HG03432 (cell line): ENCODE data around the gene ZNF460.
"Not testable (repeated sequence)": the region's sequence is repeated elsewhere in the genome, so short reads cannot be mapped to it uniquely, and the experiment has no call there.

ENCODE experiments used
- ATAC-seq: cut with Tn5 transposase; IDR thresholded peaks from one replicate; pipeline ENCODE4 v1.9.1; 2021; ENCODE audit warnings: mild to moderate bottlenecking, moderate library complexity; ENCODE audit not compliant: unreplicated experiment

The ZNF460 gene

DNA sequence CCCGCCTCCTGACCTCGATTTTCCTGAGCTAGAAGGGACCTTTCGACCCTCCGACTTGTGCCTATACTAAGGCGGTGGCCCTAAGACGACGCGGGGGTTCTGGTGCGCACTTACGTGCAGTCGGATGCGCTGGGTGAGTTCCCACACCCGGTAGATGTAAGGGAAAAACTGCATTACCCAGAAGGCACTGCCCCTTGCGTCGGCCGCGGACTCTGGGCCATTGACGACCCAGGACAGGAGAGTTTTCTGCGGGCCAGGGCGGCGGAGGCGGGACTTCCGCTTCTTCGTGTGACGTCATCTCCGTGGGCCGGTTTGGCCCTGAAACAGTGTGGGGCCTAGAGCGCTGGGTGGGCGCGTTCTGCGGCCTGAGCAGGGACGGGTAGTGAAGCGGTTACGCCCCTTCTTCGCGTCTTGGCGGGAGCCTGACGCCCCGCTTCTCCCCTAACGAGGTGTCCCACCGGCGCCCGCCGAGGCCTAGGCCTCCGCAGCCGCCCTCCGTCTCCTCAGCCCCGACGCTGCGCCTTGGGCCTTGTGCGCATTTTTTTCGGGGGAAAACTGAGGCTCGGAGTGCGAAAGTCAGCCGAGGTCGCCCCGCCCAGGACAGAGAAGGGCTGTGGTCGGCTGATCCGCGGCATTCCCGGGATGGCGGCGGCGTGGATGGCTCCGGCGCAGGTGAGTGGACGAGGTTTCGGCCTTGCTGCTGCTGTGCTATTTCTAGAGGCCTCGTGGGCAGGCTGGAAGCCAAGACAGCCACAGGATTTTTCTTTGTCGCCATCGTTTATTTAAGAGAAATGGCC, at the start of gene ZNF460:
Gene ZNF460 (plus strand): TSS at position 321 of the 797 bp plus-strand sequence. CDS start 322 bp downstream, at position 643.
- peak; percentile 80 for ATAC-seq

DNA sequence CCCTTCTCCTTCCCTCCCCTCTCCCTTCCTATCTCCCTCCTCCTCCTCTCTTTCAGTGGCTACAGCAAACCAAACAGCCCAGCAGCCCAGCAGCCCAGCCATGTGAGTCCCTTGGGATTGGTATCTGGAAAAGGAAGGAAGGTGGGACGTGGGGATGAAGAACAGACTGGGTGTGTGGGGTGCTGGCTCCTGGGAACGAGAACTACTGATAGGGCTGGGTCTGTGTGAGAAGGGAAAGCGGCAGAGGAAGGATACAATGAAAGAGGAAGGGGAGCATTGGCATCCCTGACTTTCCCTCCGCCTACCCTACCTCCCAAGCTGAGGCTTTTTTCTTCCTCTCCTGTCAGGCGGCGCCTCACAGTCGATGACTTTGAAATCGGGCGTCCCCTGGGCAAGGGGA, 48.6 kb upstream of the ZNF460 start:
- no peak for ATAC-seq

DNA sequence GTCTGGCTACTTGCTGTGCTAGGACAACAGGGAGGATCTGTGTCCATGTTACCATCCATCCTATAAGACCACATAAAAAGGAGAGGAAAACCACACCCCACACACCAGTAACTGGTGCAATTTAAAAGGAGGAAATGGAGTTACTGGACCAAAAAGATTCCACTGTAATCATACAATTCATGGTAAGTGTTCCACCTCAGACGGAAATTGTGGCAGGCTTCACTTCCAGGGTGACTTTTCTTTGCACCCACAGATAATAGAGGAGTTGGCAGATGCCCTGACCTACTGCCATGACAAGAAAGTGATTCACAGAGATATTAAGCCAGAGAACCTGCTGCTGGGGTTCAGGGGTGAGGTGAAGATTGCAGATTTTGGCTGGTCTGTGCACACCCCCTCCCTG, 47.1 kb upstream of the ZNF460 start:
- ATAC-seq: no peak

DNA sequence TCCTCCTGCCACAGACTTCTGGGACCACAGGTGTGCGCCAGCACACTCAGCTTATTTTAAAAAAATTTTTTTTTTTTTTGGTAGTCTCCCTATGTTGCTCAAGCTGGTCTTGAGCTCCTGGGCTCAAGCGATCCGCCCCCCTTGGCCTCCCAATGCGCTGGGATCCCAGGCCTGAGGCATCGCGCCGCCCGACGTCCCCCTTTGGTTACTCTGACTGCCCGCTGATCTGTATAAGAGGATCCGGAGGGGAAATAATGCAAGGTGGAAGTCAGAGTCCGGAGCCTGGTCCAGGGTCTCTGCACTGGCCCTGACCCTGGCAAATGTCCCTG, 40.3 kb upstream of the ZNF460 start:
- peak; percentile 27 for ATAC-seq

DNA sequence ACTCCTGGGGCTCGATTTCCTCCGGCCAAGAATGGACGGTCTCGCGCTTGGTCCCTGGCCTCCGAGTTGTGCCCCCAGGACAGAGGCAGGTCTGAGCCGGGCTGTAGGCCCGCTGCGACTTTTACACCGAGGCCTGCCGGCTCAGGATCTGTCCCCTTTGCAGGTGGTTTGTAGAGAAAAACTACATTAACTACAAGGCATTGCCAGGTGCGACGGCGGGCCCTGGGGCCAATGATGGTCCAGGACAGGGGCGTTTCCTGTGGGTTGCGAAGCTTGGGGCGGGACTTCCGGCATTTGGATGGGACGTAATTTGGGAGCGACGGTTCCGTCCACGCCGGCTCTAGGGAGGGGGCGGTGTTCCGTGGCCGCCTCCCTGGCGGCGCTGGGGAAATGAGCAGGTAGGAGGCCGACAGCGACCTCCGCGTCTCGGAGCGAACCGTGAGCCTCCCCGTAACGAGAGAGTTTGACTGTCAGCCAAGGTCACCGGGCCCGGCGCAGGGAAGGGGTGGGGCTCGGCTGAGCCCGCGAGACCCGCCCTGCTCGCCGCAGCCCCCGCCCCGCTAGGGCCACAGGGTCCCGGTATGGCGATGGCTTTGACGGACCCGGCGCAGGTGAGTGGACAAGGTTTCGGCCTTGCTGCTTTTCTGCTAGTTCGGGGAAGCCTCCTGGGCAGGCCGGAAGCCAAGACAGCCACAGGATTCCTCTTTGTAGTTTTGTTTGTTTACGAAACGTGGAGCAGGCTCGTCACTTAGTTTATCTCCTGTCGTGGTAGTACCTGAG, 39.8 kb upstream of the ZNF460 start, which contains the start of gene ZNF805:
Gene ZNF805 (plus strand): TSS at position 322 of the 780 bp plus-strand sequence. CDS start 260 bp downstream, at position 582.
- ATAC-seq: peak; percentile 94

DNA sequence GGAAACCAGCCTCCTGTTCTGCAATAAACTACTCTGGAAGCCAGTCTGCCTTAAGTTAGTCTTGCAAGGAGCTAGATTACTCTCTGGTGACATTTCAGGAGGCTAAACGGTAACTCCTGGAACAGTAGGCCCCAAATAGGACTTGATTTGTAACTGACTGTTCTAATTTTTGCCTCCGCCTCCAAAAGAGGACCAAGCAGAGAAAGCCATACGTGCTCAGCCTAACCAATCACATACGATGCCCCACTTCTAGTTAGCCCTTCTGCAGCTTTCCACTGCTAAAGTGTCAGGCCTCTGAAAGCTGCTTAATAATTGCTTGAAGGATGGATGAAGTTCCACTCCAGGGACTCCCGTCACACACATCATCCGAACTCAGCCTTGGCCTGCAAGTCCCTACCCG, 39.1 kb upstream of the ZNF460 start:
- ATAC-seq: no peak

DNA sequence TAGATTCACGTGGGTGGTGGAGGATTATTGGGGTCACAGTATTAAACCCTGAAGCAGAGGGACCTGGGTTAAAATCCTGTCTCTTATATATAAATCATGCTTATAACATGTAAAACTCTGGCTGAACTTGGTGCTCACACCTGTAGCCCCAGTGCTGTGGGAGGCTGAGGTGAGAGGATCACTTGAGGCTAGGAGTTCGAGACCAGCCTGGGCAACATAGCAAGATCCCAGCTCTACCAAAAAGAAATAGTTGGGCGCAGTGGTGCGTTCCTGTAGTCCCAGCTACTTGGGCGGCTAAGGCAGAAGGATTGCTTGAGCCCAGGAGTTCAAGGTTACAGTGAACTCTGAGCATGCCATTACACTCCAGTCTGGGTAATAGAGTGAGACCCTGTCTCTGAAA, 37.5 kb upstream of the ZNF460 start:
- no peak for ATAC-seq

DNA sequence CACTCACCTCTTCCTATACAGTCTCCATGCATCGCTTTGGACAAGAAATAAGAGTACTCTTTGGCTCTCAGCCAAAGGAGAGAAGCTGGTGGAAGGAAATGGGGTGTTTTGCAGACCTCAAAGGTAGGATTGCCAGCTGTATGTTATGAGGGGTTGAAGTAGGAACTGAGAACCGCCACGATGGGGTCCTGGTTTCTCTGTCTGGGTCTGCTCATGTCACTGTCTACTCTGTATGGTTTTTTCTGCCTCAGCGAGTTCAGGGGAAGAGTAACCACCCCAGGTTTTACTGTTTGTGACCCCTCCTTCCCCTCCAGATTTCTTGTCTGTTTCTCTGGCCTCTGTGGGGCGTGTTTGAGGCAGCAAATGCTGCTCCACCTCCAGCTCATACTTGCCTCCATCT, 35.8 kb upstream of the ZNF460 start:
- no peak for ATAC-seq

DNA sequence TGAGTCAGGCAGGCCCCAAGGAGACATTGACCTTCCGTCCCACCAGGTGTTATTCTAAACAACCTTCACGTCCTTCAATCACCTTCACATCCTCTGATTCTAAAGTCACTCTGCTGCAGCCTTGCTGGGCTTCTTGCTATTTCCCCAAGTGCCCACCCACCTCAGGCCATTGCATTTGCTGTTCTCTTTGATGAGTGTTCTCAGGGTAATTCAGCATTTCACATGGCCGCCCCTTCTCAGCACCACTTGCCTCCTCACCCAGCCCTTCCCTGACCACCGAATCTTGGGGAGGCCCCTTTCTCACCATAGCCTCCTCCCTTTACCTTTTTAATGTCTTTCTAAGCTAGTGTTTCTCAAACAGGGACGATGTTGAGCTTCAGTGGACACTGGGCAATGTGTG, 35.2 kb upstream of the ZNF460 start:
- no peak for ATAC-seq

DNA sequence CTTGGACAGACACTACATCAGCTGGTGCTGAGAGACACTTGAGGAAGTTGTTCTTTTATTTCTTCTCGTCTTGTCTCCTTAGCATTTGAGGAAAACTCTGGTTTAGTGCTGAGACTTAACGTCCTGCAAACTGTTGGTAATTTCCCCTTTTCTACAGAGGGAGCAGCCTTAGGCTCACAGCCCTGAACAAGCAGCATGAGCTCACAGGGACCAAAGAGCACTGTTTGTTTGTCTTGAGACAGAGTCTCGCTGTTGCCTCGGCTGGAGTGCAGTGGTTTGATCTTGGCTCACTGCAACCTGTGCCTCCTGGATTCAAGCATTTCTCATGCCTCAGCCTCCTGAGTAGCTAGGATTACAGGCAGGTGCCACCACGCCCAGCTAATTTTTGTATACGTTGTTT, 34.3 kb upstream of the ZNF460 start:
- no peak for ATAC-seq

DNA sequence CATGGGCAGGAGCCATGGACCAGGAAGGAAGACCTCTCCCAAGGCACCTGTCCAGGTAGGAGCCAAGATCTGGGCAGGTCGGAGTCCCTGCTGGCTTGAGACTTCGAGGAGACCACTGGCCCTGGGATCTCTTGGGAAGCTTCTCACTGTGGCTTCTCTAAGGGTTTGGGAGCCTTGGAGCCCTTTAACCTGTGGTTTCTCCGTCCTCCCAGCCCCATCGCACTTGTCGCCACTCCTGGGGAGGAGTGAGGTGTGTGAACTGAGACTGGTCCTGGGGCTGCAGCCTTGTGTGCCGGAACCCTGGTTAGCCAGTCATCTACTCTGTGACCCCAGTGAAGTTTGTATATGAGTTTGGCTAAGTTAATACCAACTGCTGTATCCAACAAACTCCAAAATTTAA, 31.6 kb upstream of the ZNF460 start:
- no peak for ATAC-seq

DNA sequence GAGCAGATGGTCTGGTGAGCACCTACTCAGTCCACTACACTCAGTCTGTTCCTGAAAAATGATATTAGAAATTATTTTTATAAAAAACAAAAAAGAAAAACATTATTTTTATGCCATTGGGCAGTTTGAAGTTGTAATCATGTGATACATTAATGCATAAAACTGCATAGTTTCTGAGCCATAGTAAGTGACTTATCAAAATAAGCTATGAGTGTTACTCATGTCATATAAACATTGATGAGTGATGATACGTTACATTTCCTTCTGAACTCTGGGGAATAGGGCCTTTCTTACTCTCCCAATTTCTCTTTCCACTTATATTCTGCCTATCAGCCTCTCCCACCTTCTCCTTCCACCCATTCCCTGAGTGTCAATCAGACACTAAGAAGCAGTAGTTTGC, 31.0 kb upstream of the ZNF460 start:
- ATAC-seq: no peak

DNA sequence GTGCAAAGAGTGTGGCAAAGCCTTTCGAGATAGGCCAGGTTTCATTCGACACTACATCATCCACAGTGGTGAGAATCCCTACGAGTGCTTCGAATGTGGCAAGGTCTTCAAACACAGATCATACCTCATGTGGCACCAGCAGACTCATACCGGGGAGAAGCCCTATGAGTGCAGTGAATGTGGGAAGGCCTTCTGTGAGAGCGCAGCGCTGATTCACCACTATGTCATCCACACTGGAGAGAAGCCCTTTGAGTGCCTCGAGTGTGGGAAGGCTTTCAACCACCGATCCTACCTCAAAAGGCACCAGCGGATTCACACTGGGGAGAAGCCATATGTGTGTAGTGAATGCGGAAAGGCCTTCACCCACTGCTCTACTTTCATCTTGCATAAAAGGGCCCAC, 26.5 kb upstream of the ZNF460 start:
- not testable (repeated sequence) for ATAC-seq

DNA sequence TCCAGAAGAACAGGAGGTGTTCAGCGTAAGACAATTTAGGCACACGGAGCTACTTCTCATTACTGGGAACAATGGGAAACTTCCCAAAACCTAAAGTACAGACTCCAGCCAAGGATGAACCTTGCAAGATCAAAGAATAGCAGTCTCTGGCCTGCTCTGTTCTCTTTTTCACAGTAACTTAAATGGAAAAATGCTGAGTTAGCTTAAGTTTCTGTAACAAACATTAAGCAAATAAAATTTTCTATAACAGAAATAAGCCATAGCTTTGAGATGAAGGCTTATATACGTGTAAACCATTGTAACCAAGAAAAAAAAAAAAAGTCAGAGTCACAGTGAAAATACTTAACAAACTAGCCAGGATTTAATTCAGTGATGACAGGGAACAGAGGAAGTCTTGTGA, 18.2 kb upstream of the ZNF460 start:
- ATAC-seq: no peak

DNA sequence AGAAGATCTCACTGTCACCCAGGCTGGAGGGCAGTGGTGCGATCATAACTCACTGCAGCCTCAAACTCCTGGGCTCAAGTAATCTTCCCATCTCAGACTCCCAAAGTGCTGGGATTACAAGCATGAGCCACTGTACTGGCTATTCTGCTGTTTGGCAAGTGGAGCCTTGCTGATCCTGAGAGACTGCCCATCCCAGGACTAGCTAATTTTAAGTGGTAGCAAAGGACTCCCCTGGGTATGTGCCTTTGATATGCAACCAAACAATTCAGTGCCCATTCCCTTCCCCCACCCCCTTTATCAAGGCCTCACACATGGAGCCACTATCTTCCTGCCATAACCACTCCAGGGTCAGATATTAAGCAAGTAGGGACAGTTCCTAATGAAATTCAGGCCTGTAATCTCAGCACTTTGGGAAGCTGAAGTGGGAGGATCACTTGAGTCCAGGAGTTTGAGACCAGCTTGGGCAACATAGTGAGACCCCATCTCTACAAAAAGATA, 17.0 kb upstream of the ZNF460 start:
- no peak for ATAC-seq

DNA sequence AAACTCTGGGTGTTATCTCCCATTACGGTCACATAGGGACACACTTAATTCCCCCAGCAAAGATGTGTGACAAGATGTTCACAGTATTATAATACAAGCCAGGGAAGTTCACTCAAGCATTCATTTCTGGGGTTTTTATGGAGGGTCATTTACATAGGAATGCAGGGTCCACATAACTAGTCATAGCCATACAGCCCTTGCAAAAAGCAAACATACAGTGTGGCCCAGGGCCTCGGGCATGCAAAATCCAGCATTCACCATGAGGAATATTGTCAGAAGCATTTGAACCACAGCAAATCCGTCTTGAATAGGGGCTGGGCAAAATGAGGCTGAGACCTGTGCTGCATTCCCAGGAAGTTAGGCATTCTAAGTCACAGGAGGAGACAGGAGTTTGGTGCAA, 13.0 kb upstream of the ZNF460 start:
- ATAC-seq: no peak

DNA sequence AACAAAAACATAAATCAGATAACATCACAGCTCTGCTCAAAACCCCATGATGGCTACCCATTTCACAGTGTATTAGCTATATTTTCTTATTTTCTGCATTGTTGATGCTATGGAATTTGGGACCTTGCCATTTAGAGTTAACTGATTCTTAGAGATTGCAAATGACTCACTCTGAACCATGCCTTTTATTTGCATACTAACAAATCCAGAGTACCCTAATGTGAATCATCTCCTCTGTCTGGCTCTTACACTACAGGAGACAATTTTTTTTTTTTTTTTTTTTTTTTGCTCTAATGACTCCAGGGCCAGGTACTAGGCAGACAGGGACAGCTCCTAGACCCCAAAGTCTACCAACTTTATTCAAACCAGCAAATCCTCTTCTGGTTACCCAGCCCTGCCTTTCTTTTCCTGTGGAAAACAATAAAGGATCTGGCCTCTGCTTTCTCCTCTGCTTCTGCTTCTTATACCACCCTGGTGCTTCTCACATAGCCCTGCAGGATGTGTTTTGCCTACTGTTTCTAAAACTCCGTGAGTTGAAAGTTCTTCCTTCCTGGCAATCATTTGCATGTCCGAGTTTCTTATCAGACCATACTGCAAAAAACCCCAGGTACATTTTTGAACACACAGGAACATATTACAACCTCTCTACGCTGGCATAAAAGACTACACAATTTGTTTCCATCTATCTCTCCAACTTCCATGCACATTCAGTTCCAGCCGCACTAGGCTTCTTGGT, 10.6 kb upstream of the ZNF460 start:
- peak; percentile 41 for ATAC-seq

DNA sequence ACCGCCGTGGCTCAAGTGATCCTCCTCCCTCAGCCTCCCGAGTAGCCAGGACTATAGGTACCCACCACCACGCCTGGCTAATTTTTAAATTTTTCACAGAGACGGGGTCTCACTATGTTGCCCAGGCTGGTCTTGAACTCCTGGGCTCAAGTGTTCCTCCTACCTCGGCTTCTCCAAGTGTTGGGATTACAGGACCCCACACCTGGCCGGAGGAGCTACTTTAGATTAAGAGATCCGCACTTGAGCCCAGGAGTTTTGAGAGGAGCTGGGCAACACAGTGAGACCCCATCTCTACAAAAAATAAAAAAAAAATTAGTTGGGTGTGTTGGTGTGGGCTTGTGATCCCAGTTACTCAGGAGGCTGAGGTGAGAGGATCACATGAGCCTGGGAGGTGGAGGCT, 9.0 kb upstream of the ZNF460 start:
- ATAC-seq: no peak

DNA sequence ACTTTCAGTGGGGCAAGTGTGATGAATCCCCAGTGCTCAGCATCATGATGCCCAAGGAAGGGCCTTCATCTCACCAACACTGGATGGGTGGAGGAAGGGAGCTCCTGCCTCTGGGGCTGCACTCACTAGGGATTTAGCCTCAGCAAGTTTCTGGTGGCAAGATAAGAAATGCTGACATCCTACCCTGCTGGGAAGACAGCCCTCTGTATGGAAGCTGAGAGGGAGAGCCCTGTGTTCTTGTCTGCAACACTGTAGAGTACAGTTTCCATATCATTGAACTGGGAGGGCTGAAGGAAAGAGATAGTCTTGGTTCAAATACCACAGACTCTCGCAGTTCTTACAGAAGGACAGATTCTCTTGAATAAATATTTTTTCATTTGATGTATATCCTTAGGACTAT, 7.3 kb upstream of the ZNF460 start:
- no peak for ATAC-seq

DNA sequence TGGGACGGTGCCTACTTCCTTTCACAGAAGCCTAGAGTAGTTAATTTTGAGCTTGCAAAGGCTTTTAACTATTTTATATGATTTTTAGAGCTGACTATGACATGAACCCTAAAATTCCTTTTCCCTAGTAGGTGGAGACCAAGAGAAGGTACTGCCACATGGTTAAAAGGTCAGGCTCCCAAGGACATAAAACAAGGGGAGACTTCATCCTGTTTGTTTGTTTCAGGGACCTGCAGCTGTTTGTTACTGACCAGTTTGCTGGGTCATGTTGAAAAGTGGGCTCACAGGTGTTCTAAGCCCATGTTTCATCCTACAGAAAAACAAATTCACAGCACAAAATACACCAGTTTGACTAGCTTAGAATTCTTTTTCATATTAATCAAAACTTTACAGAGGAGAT, 3.9 kb upstream of the ZNF460 start:
- ATAC-seq: no peak

DNA sequence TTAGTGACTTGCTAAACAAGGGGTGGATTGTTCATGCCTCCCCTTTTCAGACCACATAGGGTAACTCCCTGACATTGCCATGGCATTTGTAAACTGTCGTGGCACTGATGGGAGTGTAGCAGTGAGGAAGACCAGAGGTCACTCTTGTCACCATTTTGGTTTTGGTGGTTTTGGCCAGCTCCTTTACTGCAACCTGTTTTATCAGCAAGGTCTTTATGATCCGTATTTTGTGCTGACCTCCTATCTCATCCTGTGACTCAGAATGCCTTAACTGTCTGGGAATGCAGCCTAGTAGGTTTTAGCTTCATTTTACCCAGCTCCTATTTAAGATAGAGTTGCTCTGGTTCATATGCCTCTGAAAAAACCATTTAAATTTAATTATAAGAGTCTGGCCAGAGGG, 1.8 kb upstream of the ZNF460 start:
- ATAC-seq: not testable (repeated sequence)
